MM.1S (cell line): ENCODE results near the gene TSPYL2.

Experiments used
- DNase-seq: peaks from one replicate; pipeline ENCODE4 v3.0.0-alpha.2; 2015
- H2AFZ ChIP-seq: fragments of 300-600 bp; sonication (generic); 2 replicates; pipeline ENCODE4 v1.6.0; 2016; ENCODE audit warnings: antibody characterized with exemption, low read length
- H3F3A ChIP-seq: fragments of 300-600 bp; sonication (generic); 2 replicates; pipeline ENCODE4 v1.6.1; 2016; ENCODE audit warnings: mild to moderate bottlenecking, antibody characterized with exemption, low read length, moderate library complexity, mixed read lengths; ENCODE audit not compliant: insufficient read depth
- H3K27ac ChIP-seq: fragments of 300-600 bp; sonication (generic); 2 replicates; pipeline ENCODE4 v1.5.1; 2016; ENCODE audit warnings: mild to moderate bottlenecking, low read length
- H3K27me3 ChIP-seq: fragments of 300-600 bp; sonication (generic); replicated peaks from 2 replicates; pipeline ENCODE4 v1.6.0; 2016; ENCODE audit warnings: low read length; ENCODE audit not compliant: insufficient read depth
- H3K36me3 ChIP-seq: fragments of 300-600 bp; sonication (generic); replicated peaks from 2 replicates; pipeline ENCODE4 v1.6.1; 2016; ENCODE audit warnings: mild to moderate bottlenecking, low read length, mixed read lengths; ENCODE audit not compliant: insufficient read depth
- H3K4me1 ChIP-seq: fragments of 300-600 bp; sonication (generic); 2 replicates; pipeline ENCODE4 v1.6.1; 2016; ENCODE audit warnings: low read length, mixed read lengths
- H3K4me2 ChIP-seq: fragments of 300-600 bp; sonication (generic); 2 replicates; pipeline ENCODE4 v1.6.0; 2016; ENCODE audit warnings: low read depth, low read length
- H3K4me3 ChIP-seq: fragments of 300-600 bp; sonication (generic); 2 replicates; pipeline ENCODE4 v1.5.1; 2016; ENCODE audit warnings: low read length, mixed read lengths
- H3K79me2 ChIP-seq: fragments of 300-600 bp; sonication (generic); 2 replicates; pipeline ENCODE4 v1.6.1; 2016; ENCODE audit warnings: mixed run types, low read length, mixed read lengths
- H3K9ac ChIP-seq: fragments of 300-600 bp; sonication (generic); 2 replicates; pipeline ENCODE4 v1.6.1; 2016; ENCODE audit warnings: low read length, mixed read lengths
- H3K9me2 ChIP-seq: fragments of 300-600 bp; sonication (generic); replicated peaks from 2 replicates; pipeline ENCODE4 v1.6.1; 2016; ENCODE audit warnings: mild to moderate bottlenecking, low read length, mixed read lengths; ENCODE audit not compliant: insufficient read depth
- H3K9me3 ChIP-seq: fragments of 300-600 bp; sonication (generic); replicated peaks from 2 replicates; pipeline ENCODE4 v1.6.1; 2016; ENCODE audit warnings: mild to moderate bottlenecking, low read length, mixed read lengths; ENCODE audit not compliant: insufficient read depth
- H4K20me1 ChIP-seq: fragments of 300-600 bp; sonication (generic); 2 replicates; pipeline ENCODE4 v1.6.1; 2016; ENCODE audit warnings: mild to moderate bottlenecking, low read length, moderate library complexity, mixed read lengths; ENCODE audit not compliant: insufficient read depth
- EZH2 ChIP-seq: fragments of 300-600 bp; sonication (generic); optimal IDR thresholded peaks from 2 replicates; pipeline ENCODE3; 2017; ENCODE audit warnings: low read depth, mild to moderate bottlenecking, antibody characterized with exemption, low read length, mixed read lengths
- EZH2phosphoT487 ChIP-seq: fragments of 300-600 bp; sonication (generic); IDR thresholded peaks from 2 replicates; pipeline ENCODE4 v1.6.1; 2018; ENCODE audit warnings: antibody characterized with exemption, low read length
- TF ChIP-seq, protein P1 (sequence below): fragments of 300-600 bp; sonication (generic); IDR thresholded peaks from 2 replicates; pipeline ENCODE4 v1.5.1; 2016; ENCODE audit warnings: antibody characterized with exemption, low read length, mixed read lengths

TSPYL2 gene

GRCh38 chrX:53089224-53089842 is 7.2 kb downstream of the TSPYL2 start:
- Histone ChIP-seq H3K9me3 (no peaks in the 10 kb centered on the region), H2AFZ (no peak overlapping the region), H3K9me2 (no peaks in the 10 kb centered on the region), H3F3A (peaks cover 4% of the 10 kb centered on the region), H3K9ac (no peak overlapping the region), H3K27me3 (no peaks in the 10 kb centered on the region), H3K36me3 (no peaks in the 10 kb centered on the region), H3K79me2 (peaks cover under 1% of the 10 kb centered on the region; the same call in 1 of the 2 replicates), H3K27ac (no peak overlapping the region), H3K4me3 (no peak overlapping the region), H3K4me2 (peak overlapping the region; percentile 13; the same call in 1 of the 2 replicates), H3K4me1 (no peaks in the 10 kb centered on the region), H4K20me1 (no peaks in the 10 kb centered on the region)
- peak; percentile 44 for DNase-seq
- TF ChIP-seq, protein P1, sequence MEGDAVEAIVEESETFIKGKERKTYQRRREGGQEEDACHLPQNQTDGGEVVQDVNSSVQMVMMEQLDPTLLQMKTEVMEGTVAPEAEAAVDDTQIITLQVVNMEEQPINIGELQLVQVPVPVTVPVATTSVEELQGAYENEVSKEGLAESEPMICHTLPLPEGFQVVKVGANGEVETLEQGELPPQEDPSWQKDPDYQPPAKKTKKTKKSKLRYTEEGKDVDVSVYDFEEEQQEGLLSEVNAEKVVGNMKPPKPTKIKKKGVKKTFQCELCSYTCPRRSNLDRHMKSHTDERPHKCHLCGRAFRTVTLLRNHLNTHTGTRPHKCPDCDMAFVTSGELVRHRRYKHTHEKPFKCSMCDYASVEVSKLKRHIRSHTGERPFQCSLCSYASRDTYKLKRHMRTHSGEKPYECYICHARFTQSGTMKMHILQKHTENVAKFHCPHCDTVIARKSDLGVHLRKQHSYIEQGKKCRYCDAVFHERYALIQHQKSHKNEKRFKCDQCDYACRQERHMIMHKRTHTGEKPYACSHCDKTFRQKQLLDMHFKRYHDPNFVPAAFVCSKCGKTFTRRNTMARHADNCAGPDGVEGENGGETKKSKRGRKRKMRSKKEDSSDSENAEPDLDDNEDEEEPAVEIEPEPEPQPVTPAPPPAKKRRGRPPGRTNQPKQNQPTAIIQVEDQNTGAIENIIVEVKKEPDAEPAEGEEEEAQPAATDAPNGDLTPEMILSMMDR, result peak; percentile 79
- no peak for TF ChIP-seq EZH2phosphoT487
- TF ChIP-seq EZH2, result no peak

DNA sequence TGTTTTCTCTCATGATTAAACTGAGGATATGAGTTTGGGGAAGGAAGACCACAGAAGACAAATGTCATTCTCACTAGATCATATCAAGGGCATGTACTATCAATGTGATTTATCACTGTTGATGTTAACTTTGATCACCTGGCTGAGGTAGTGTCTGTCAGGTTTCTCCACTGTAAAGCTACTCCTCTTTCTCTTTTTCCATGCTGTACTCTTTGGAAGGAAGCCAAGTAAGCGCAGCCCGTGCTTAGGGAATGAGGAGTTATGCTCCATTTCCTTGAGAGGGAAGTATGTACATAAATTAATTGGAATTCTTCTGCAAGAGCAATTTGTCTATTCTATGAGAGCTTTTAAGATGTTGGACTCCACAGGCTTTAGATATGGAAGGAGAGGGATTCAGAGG is 7.8 kb downstream of the TSPYL2 start:
- H3K36me3 ChIP-seq, result no peaks in the 10 kb centered on the region
- no peaks in the 10 kb centered on the region for H4K20me1 ChIP-seq
- H3K9ac ChIP-seq, result no peak overlapping the region
- TF ChIP-seq EZH2phosphoT487, result no peak
- TF ChIP-seq, protein P1, result no peak
- no peak for TF ChIP-seq EZH2
- no peak overlapping the region for H3K27ac ChIP-seq
- no peaks in the 10 kb centered on the region for H3K4me1 ChIP-seq
- H3K27me3 ChIP-seq, result no peaks in the 10 kb centered on the region
- H3K9me3 ChIP-seq, result no peaks in the 10 kb centered on the region
- H3K79me2 ChIP-seq, result peaks cover 6% of the 10 kb centered on the region; the same call in 1 of the 2 replicates
- H3K9me2 ChIP-seq, result no peaks in the 10 kb centered on the region
- DNase-seq, result no peak
- H3K4me2 ChIP-seq, result no peak overlapping the region
- H2AFZ ChIP-seq, result no peak overlapping the region
- H3K4me3 ChIP-seq, result no peak overlapping the region
- H3F3A ChIP-seq, result peaks cover 4% of the 10 kb centered on the region

GRCh38 chrX:53091354-53091753 is 9.2 kb downstream of the TSPYL2 start:
- H3K79me2 ChIP-seq, result peaks cover 12% of the 10 kb centered on the region; the same call in 1 of the 2 replicates
- H3K9me3 ChIP-seq, result no peaks in the 10 kb centered on the region

More at GRCh38 chrX:53091354-53091753, 9.2 kb downstream of the TSPYL2 start:
- H3K9ac ChIP-seq, result no peak overlapping the region
- no peak overlapping the region for H2AFZ ChIP-seq
- no peak overlapping the region for H3K27ac ChIP-seq
- no peaks in the 10 kb centered on the region for H3K4me1 ChIP-seq
- no peaks in the 10 kb centered on the region for H4K20me1 ChIP-seq
- no peak overlapping the region for H3K4me3 ChIP-seq
- no peak for DNase-seq
- TF ChIP-seq, protein P1, result no peak
- no peak for TF ChIP-seq EZH2
- no peak for TF ChIP-seq EZH2phosphoT487
- no peaks in the 10 kb centered on the region for H3K9me2 ChIP-seq
- peaks cover 4% of the 10 kb centered on the region for H3F3A ChIP-seq
- H3K36me3 ChIP-seq, result no peaks in the 10 kb centered on the region
- H3K27me3 ChIP-seq, result no peaks in the 10 kb centered on the region
- no peak overlapping the region for H3K4me2 ChIP-seq
